ENCODE data around the gene CIB4. TPM values are rescaled to one million over a fixed set of nuclear protein-coding genes. Genes with fewer than 3 reads are reported as not detected.

Gene CIB4
- total and polyA plus RNA-seq, 7 experiments from 2014 or later: not detected

DNA sequence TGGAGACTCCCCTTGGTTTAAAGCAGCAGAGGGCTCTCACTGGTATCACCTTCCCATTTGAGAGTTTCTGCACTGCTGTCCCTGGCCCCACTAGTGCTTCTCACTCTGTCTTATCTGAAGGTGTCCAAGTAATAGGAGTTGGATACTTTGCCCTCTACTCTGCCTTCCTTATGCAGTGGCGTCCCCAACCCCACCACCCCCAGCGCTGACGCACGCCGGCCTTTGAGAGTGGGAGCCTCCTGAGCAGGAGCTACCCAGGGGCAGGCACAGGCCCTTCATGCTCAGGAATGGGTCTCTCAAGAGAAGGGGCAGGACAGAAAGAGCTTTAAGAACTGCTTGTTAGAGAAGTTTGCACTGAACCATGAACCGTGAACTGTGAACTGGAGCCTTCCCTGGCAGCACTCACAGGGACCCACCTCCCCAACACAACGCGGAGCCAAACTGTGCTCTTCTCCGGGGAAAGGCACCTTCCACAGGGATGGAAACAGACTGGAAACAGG lies 3.3 kb downstream of the CIB4 start:
- Histone ChIP-seq H3K9me3 (ENCODE audit: control insufficient read depth in 2 of 3, low read length in 3 of 3) (no peaks in the 10 kb centered on the region), H3K36me3 (ENCODE audit: control insufficient read depth in 2 of 3, insufficient read depth in 3 of 3, low read length in 3 of 3) (no peaks in the 10 kb centered on the region), H3K4me3 (ENCODE audit: low read length) (no peak overlapping the region), H3K27me3 (ENCODE audit: control insufficient read depth in 2 of 2, insufficient read depth in 2 of 2, low read length in 2 of 2) (no peaks in the 10 kb centered on the region), H3K4me1 (ENCODE audit: control insufficient read depth in 2 of 2, insufficient read depth in 2 of 2, low read length in 2 of 2) (no peaks in the 10 kb centered on the region), H3K27ac (ENCODE audit: low read depth, low read length) (no peak overlapping the region)
- Mint-ChIP-seq H3K4me3 (no peak overlapping the region), H3K27me3 (peaks cover 2 to 22% (median 14%) of the 10 kb centered on the region in 5 donors), H3K9me3 (no peaks in the 10 kb centered on the region), H3K27ac (no peak overlapping the region), H3K36me3 (peaks cover 0 to 3% (median 0%) of the 10 kb centered on the region in 5 donors), H3K4me1 (peaks cover 0 to 4% (median 0%) of the 10 kb centered on the region in 7 donors)
- POLR2A ChIA-PET: no interaction called here
- ATAC-seq (no peak), DNase-seq (no peak)
- CTCF ChIA-PET: interaction anchor here (0.6 kb wide), 1 partner anchor 260 kb away, joined by 3 read pairs; no protein-coding TSS in a partner anchor
- intact Hi-C loops (cut with micrococcal nuclease): no loop called here

- Mint-ChIP-seq H3K9me3 (no peaks in the 10 kb centered on the region), H3K27me3 (peaks cover 0 to 22% (median 10%) of the 10 kb centered on the region in 5 donors), H3K27ac (no peak overlapping the region), H3K4me1 (peaks cover 0 to 4% (median 0%) of the 10 kb centered on the region in 7 donors), H3K4me3 (no peak overlapping the region), H3K36me3 (peaks cover 0 to 3% (median 0%) of the 10 kb centered on the region in 5 donors)
- Histone ChIP-seq H3K27me3 (ENCODE audit: control insufficient read depth in 2 of 2, insufficient read depth in 2 of 2, low read length in 2 of 2) (no peaks in the 10 kb centered on the region), H3K27ac (ENCODE audit: low read depth, low read length) (no peak overlapping the region), H3K36me3 (ENCODE audit: control insufficient read depth in 2 of 3, insufficient read depth in 3 of 3, low read length in 3 of 3) (no peaks in the 10 kb centered on the region), H3K4me1 (ENCODE audit: control insufficient read depth in 2 of 2, insufficient read depth in 2 of 2, low read length in 2 of 2) (no peaks in the 10 kb centered on the region), H3K9me3 (ENCODE audit: control insufficient read depth in 2 of 3, low read length in 3 of 3) (no peaks in the 10 kb centered on the region), H3K4me3 (ENCODE audit: low read length) (no peak overlapping the region)
- intact Hi-C loops (cut with micrococcal nuclease): no loop called here
- ChIA-PET CTCF (no interaction called here), POLR2A (no interaction called here)
- DNase-seq (no peak), ATAC-seq (no peak)
Observed at GRCh38 chr2:26636935-26637334, 4.2 kb downstream of the CIB4 start.

DNA sequence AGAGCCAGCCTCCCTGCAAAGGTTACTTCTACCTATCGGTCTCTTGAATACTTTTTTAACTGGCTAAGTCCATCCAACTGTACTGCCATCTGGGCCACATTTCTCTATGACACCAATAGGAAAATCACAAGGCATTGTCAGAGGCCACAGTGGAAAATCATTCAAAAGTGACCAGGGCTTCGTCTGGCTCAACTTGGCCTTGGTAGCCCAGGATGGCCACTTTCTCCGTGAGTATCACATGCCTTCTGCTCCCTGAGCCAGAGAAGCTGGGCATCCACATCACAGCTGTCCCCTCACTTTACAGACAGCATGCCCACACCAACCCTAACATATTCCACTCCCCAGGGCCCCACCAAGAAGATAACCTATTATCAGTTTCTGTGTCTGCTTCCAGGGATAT lies 5.8 kb downstream of the CIB4 start:
- Histone ChIP-seq H3K27ac (ENCODE audit: low read depth, low read length) (no peak overlapping the region), H3K9me3 (ENCODE audit: control insufficient read depth in 2 of 3, low read length in 3 of 3) (no peaks in the 10 kb centered on the region), H3K27me3 (ENCODE audit: control insufficient read depth in 2 of 2, insufficient read depth in 2 of 2, low read length in 2 of 2) (no peaks in the 10 kb centered on the region), H3K4me1 (ENCODE audit: control insufficient read depth in 2 of 2, insufficient read depth in 2 of 2, low read length in 2 of 2) (no peaks in the 10 kb centered on the region), H3K4me3 (ENCODE audit: low read length) (no peak overlapping the region), H3K36me3 (ENCODE audit: control insufficient read depth in 2 of 3, insufficient read depth in 3 of 3, low read length in 3 of 3) (no peaks in the 10 kb centered on the region)
- ChIA-PET CTCF (no interaction called here), POLR2A (no interaction called here)
- Mint-ChIP-seq H3K4me1 (peaks cover 0 to 4% (median 0%) of the 10 kb centered on the region in 7 donors), H3K36me3 (no peaks in the 10 kb centered on the region), H3K27me3 (peaks cover 0 to 12% (median 0%) of the 10 kb centered on the region in 5 donors), H3K27ac (no peak overlapping the region), H3K4me3 (no peak overlapping the region), H3K9me3 (no peaks in the 10 kb centered on the region)
- intact Hi-C loops (cut with micrococcal nuclease): no loop called here
- ATAC-seq (no peak), DNase-seq (no peak)

GRCh38 chr2:26634636-26635230 lies 6.4 kb downstream of the CIB4 start:
- intact Hi-C loops (cut with micrococcal nuclease): no loop called here
- no peak overlapping the region for H3K27ac ChIP-seq (ENCODE audit: low read depth, low read length)
- ATAC-seq: no peak
- no peaks in the 10 kb centered on the region for H3K9me3 ChIP-seq (ENCODE audit: control insufficient read depth in 2 of 3, low read length in 3 of 3)
- H3K4me1 ChIP-seq (ENCODE audit: control insufficient read depth in 2 of 2, insufficient read depth in 2 of 2, low read length in 2 of 2): no peaks in the 10 kb centered on the region
- POLR2A ChIA-PET: no interaction called here
- H3K4me3 ChIP-seq (ENCODE audit: low read length): no peak overlapping the region
- no peak overlapping the region for H3K4me3 Mint-ChIP-seq
- no peaks in the 10 kb centered on the region for H3K27me3 ChIP-seq (ENCODE audit: control insufficient read depth in 2 of 2, insufficient read depth in 2 of 2, low read length in 2 of 2)
- peaks cover 0 to 3% (median 0%) of the 10 kb centered on the region in 7 donors for H3K4me1 Mint-ChIP-seq
- peaks cover 0 to 10% (median 0%) of the 10 kb centered on the region in 5 donors for H3K27me3 Mint-ChIP-seq
- H3K27ac Mint-ChIP-seq: no peak overlapping the region
- no peak for DNase-seq
- H3K36me3 Mint-ChIP-seq: no peaks in the 10 kb centered on the region
- no peaks in the 10 kb centered on the region for H3K36me3 ChIP-seq (ENCODE audit: control insufficient read depth in 2 of 3, insufficient read depth in 3 of 3, low read length in 3 of 3)
- H3K9me3 Mint-ChIP-seq: no peaks in the 10 kb centered on the region
- CTCF ChIA-PET: no interaction called here

GRCh38 chr2:26633993-26634595 lies 7.1 kb downstream of the CIB4 start:
- H3K36me3 ChIP-seq (ENCODE audit: control insufficient read depth in 2 of 3, insufficient read depth in 3 of 3, low read length in 3 of 3): no peaks in the 10 kb centered on the region
- H3K9me3 ChIP-seq (ENCODE audit: control insufficient read depth in 2 of 3, low read length in 3 of 3): no peaks in the 10 kb centered on the region
- Mint-ChIP-seq H3K36me3 (no peaks in the 10 kb centered on the region), H3K4me1 (peaks cover 0 to 3% (median 0%) of the 10 kb centered on the region in 7 donors), H3K4me3 (no peak overlapping the region), H3K9me3 (no peaks in the 10 kb centered on the region), H3K27ac (no peak overlapping the region), H3K27me3 (peaks cover 0 to 10% (median 0%) of the 10 kb centered on the region in 5 donors)
- intact Hi-C loops (cut with micrococcal nuclease): no loop called here
- no peak overlapping the region for H3K4me3 ChIP-seq (ENCODE audit: low read length)
- ATAC-seq: no peak
- H3K27me3 ChIP-seq (ENCODE audit: control insufficient read depth in 2 of 2, insufficient read depth in 2 of 2, low read length in 2 of 2): no peaks in the 10 kb centered on the region
- CTCF ChIA-PET: no interaction called here
- POLR2A ChIA-PET: no interaction called here
- DNase-seq: no peak
- no peaks in the 10 kb centered on the region for H3K4me1 ChIP-seq (ENCODE audit: control insufficient read depth in 2 of 2, insufficient read depth in 2 of 2, low read length in 2 of 2)
- H3K27ac ChIP-seq (ENCODE audit: low read depth, low read length): no peak overlapping the region

DNA sequence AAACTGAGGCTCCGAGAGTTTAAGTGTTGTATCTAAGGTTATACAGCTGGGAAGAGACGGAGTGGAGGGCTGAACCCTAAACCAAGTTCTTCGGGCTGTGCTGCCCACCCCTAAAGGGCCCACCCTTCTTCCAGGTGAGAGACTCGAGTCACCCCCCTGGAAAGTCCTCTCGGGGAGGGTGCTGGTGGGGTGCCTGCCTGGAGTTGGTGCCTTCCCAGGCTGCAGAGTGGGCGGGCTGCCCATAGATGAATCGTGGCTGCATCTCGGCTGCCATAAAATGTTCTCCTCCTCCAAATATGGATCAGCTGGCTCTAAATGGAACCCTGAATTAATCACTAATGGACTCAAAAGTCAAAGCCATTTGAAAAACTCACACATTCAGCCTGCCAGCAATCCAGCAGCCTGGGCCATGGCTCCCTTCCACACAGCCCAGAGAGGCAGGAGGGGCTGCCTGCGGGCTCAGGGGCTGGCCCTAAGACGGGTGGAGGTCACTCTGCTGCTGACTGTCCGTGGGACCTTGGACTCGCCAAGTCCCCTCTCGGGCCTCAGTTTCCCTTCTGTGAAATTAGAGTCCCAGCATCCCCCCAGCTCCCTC lies 7.7 kb downstream of the CIB4 start:
- intact Hi-C loops (cut with micrococcal nuclease): no loop called here
- ChIA-PET CTCF (no interaction called here), POLR2A (no interaction called here)
- Histone ChIP-seq H3K9me3 (ENCODE audit: control insufficient read depth in 2 of 3, low read length in 3 of 3) (no peaks in the 10 kb centered on the region), H3K27ac (ENCODE audit: low read depth, low read length) (no peak overlapping the region), H3K4me3 (ENCODE audit: low read length) (no peak overlapping the region), H3K36me3 (ENCODE audit: control insufficient read depth in 2 of 3, insufficient read depth in 3 of 3, low read length in 3 of 3) (no peaks in the 10 kb centered on the region), H3K4me1 (ENCODE audit: control insufficient read depth in 2 of 2, insufficient read depth in 2 of 2, low read length in 2 of 2) (no peaks in the 10 kb centered on the region), H3K27me3 (ENCODE audit: control insufficient read depth in 2 of 2, insufficient read depth in 2 of 2, low read length in 2 of 2) (no peaks in the 10 kb centered on the region)
- no peaks in the 10 kb centered on the region for H3K9me3 Mint-ChIP-seq
- H3K27me3 Mint-ChIP-seq: peaks cover 0 to 10% (median 0%) of the 10 kb centered on the region in 5 donors
- H3K27ac Mint-ChIP-seq: no peak overlapping the region
- ATAC-seq: no peak
- no peaks in the 10 kb centered on the region for H3K36me3 Mint-ChIP-seq
- H3K4me1 Mint-ChIP-seq: peaks cover 0 to 3% (median 0%) of the 10 kb centered on the region in 7 donors
- H3K4me3 Mint-ChIP-seq: no peak overlapping the region
- DNase-seq: no peak

Measured in naive thymus-derived CD4-positive, alpha-beta T cell (primary cell).